GM12878 (cell line): Measurements from ENCODE around the gene SCAMP4. TPM values are rescaled to one million over a fixed set of nuclear protein-coding genes. Genes with fewer than 3 reads are reported as not detected.

Source experiments
- ATAC-seq: fragments of 200-7000 bp; cut with Tn5 transposase; 3 replicates; pipeline ENCODE4 v1.9.1; 2020; ENCODE audit warnings: mild to moderate bottlenecking, moderate library complexity
- BruUV-seq: library from RNA; stranded (reverse); fragments of 400-500 nt; replicated peaks from 2 replicates; lab custom pipeline; 2021; lab: Mats Ljungman, UMichigan
- CTCF ChIA-PET: fragments of 300-600 bp; sonication (Branson Sonifier 250); formaldehyde crosslinking; extraction: SDS; loops from one replicate; lab custom pipeline; 2021; ENCODE audit warnings: inconsistent platforms; lab: Yijun Ruan, JAX
- POLR2A ChIA-PET: fragments of 350-600 bp; formaldehyde crosslinking; extraction: SDS; loops from one replicate; lab custom pipeline; 2021; ENCODE audit warnings: inconsistent platforms; lab: Charles Lee
- RAD21 ChIA-PET: fragments of 300-600 bp; sonication (Branson Sonifier 250); formaldehyde crosslinking; loops from one replicate; lab custom pipeline; 2023; ENCODE audit warnings: antibody characterized with exemption; ENCODE audit not compliant: unreplicated experiment; lab: Charles Lee
- SMC1A ChIA-PET: fragments of 300-600 bp; sonication (Branson Sonifier 250); formaldehyde crosslinking; loops from one replicate; lab custom pipeline; 2023; ENCODE audit not compliant: unreplicated experiment, uncharacterized antibody; lab: Charles Lee
- DNase-seq: peaks from one replicate; pipeline ENCODE4 v3.0.0-alpha.2; 2011; ENCODE audit warnings: low read depth, low spot score
- FAIRE-seq: peaks from 3 replicates; lab custom pipeline; 2011; peaks lifted over from hg19 to GRCh38; lab: Jason Lieb, UNC
- H2AFZ ChIP-seq: 2 replicates; pipeline ENCODE4 v1.6.0; 2011; ENCODE audit warnings: low read depth, low read length, control low read depth; ENCODE audit not compliant: control insufficient read depth
- H3K27ac ChIP-seq: 2 replicates; pipeline ENCODE4 v1.5.1; 2011; ENCODE audit warnings: control low read depth; ENCODE audit not compliant: control insufficient read depth, insufficient read depth
- H3K27me3 ChIP-seq, 2 experiments: replicated peaks in 1 of 2; 2 replicates each; pipeline versions ENCODE4 v1.6.0 to v1.6.1; 2011; ENCODE audit warnings: low read length in 1 of 2; ENCODE audit not compliant: control insufficient read depth in 2 of 2, insufficient read depth in 2 of 2
- H3K36me3 ChIP-seq, 2 experiments: 2 replicates each; pipeline ENCODE4 v1.5.1; 2011; ENCODE audit warnings: low read length in 1 of 2; ENCODE audit not compliant: control insufficient read depth in 2 of 2, insufficient read depth in 2 of 2
- H3K4me1 ChIP-seq: 2 replicates; pipeline ENCODE4 v1.6.1; 2011; ENCODE audit warnings: mild to moderate bottlenecking, low read length, moderate library complexity, mixed read lengths; ENCODE audit not compliant: control insufficient read depth, insufficient read depth
- H3K4me2 ChIP-seq: 2 replicates; pipeline ENCODE4 v1.6.0; 2011; ENCODE audit warnings: control low read depth; ENCODE audit not compliant: control insufficient read depth, insufficient read depth
- H3K4me3 ChIP-seq: fragments of 200-600 bp; sonication (generic); 2 replicates; pipeline ENCODE4 v1.5.1; 2016
- H3K79me2 ChIP-seq: 2 replicates; pipeline ENCODE4 v1.6.0; 2011; ENCODE audit warnings: low read length; ENCODE audit not compliant: control insufficient read depth, insufficient read depth
- H3K9ac ChIP-seq: 2 replicates; pipeline ENCODE4 v1.8.0; 2011; ENCODE audit warnings: low read length, control low read depth, mixed read lengths; ENCODE audit not compliant: control insufficient read depth, insufficient read depth
- H3K9me3 ChIP-seq: replicated peaks from 3 replicates; pipeline ENCODE4 v1.5.1; 2011; ENCODE audit warnings: mild to moderate bottlenecking, low read length; ENCODE audit not compliant: control insufficient read depth, insufficient read depth
- H4K20me1 ChIP-seq: 2 replicates; pipeline ENCODE4 v1.6.0; 2011; ENCODE audit not compliant: control insufficient read depth, insufficient read depth
- ATF7 ChIP-seq: fragments of 450-650 bp; IDR thresholded peaks from 2 replicates; pipeline ENCODE4 v1.6.1; 2016; ENCODE audit warnings: low read depth, mild to moderate bottlenecking
- CREB1 ChIP-seq: IDR thresholded peaks from 2 replicates; pipeline ENCODE4 v1.6.1; 2012; ENCODE audit warnings: low read depth, mild to moderate bottlenecking, inconsistent platforms
- EED ChIP-seq: sonication (generic); IDR thresholded peaks from 2 replicates; pipeline ENCODE4 v1.6.1; 2016; ENCODE audit warnings: antibody characterized with exemption, low read depth
- ETV6 ChIP-seq, 2 experiments: fragments of 450-650 bp in 1 of 2; IDR thresholded peaks in 1 of 2; conservative IDR thresholded peaks in 1 of 2; 2 replicates each; pipeline ENCODE4 v1.6.1; 2014; ENCODE audit warnings: antibody characterized with exemption in 1 of 2, borderline replicate concordance in 1 of 2, low read depth in 1 of 2, mild to moderate bottlenecking in 1 of 2, moderate library complexity in 1 of 2
- POLR2A ChIP-seq: IDR thresholded peaks from 2 replicates; pipeline ENCODE4 v1.6.1; 2011; ENCODE audit warnings: low read depth, mild to moderate bottlenecking, low read length
- TCF3 ChIP-seq: IDR thresholded peaks from 2 replicates; pipeline ENCODE4 v1.6.1; 2012; ENCODE audit warnings: low read depth, mild to moderate bottlenecking, low read length, borderline replicate concordance; ENCODE audit not compliant: insufficient read depth
- YY1 ChIP-seq: IDR thresholded peaks from 2 replicates; pipeline ENCODE4 v1.6.1; 2011; ENCODE audit warnings: low read depth, mild to moderate bottlenecking, low read length
- ZNF274 ChIP-seq: IDR thresholded peaks from one replicate; pipeline ENCODE4 v1.8.0; 2011; ENCODE audit not compliant: insufficient read length, insufficient read depth
- ZSCAN29 ChIP-seq: fragments of 450-650 bp; IDR thresholded peaks from 2 replicates; pipeline ENCODE4 v1.6.1; 2017; ENCODE audit warnings: mild to moderate bottlenecking, moderate library complexity
- WGBS: methylation state at CpG from one replicate; pipeline ENCODE4 v1.1.6; 2016; ENCODE audit warnings: low lambda C conversion rate; ENCODE audit not compliant: insufficient replicate concordance, insufficient coverage; ENCODE audit errors: missing lambda C conversion rate; 5-methylcytosine and 5-hydroxymethylcytosine counted together
- in situ Hi-C: fragments of 300-500 bp; cut with MboI; formaldehyde crosslinking; loops from 9 replicates; pipeline ENCODE4 v1.14.3; 2018; ENCODE audit warnings: mixed read lengths
- intact Hi-C: fragments of 100-400 bp; cut with micrococcal nuclease; formaldehyde crosslinking; loops from one replicate; pipeline ENCODE4 v1.14.2; 2022; ENCODE audit not compliant: unreplicated experiment
- polyA plus RNA-seq, 11 experiments: library from polyadenylated mRNA; depleted of rRNA in 4 of 11; unstranded in 6 of 11; stranded (reverse) in 5 of 11; fragments of >200 nt; fragmentation: Nextera tagmentation in 4 of 11; fragmentation: Illumina TruSeq in 1 of 11; extraction: Ambion mirVana in 4 of 11; extraction: Trizol in 1 of 11; gene quantifications; 1 replicate in 1 of 11; 2 replicates in 10 of 11; pipeline versions ENCODE4 v1.2.1 to v1.2.3, GENCODE V29; 2011 to 2016; ENCODE audit warnings: inconsistent platforms in 2 of 11, missing spikeins in 2 of 11, low read depth in 1 of 11
- total RNA-seq, 4 experiments: library from RNA; depleted of rRNA in 3 of 4; stranded (reverse); fragments of >200 nt in 3 of 4; fragmentation: Illumina TruSeq in 1 of 4; extraction: Trizol in 1 of 4; gene quantifications; 2 replicates each; pipeline versions ENCODE4 v1.2.1 to v1.2.3, GENCODE V29; 2013 to 2021
- TF ChIP-seq, protein P1 (sequence below): IDR thresholded peaks from 2 replicates; pipeline ENCODE4 v1.6.1; 2012; ENCODE audit warnings: low read length, inconsistent platforms

SCAMP4 gene
- total and polyA plus RNA-seq, 10 of the 15 experiments (the other 5 are each of a cell fraction or from before 2014, with no cell fraction given) = 0.63 to 34.7 (median 12.8) TPM

DNA sequence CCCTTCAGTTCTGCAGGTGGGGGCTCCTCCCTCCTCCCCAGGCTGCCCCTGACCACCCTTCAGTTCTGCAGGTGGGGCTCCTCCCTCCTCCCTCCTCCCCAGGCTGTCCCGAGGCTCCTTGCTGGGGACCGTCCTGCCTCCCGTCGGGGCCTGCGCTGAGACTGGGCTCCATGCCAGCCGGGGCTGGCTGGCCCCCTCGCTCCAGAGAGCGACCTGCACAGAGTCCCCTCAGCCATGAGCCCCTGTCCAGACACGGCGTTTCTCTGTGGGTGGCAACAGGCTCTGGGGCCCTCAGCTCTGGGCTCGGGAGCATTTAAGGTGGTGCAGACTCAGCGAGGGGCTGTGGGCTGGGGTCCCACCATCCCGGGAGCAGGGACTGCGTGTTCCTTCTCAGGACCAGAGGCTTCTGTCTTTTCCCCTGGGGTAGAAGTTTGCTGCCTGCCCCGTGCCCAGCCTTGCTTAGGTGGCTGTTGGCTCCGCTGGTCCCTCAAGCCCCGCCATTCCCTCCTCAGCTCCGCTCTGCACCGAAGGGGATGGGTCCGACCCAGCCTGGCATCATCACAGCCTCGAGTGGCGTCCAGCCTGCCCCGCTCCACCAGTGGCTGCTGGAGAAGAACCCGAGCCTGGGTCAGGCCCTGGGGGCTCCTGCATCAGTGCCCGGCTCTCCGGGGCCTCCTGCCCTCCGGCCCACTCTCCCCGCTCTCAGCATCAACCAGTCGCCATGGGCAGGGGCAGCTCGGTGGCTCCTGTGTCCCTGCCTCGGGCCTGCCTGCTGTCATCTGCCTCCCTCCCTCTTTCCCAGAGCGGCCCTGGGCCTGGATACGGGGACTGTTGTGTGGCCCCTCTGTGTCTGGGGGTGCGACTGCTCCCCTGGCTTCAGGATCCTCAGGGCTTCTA is 63.3 kb downstream of the SCAMP4 start:
- intact Hi-C loops = no loop called here
- ChIA-PET RAD21 (no interaction called here), SMC1A (no interaction called here), POLR2A (interaction anchor here (0.5 kb wide), 1 partner anchor 999 kb away, joined by 6 read pairs; no protein-coding TSS in a partner anchor), CTCF (no interaction called here)
- H3K9me3 ChIP-seq = no peaks in the 10 kb centered on the region
- DNase-seq (no peak), FAIRE-seq (no peak), ATAC-seq (no peak)
- WGBS = 93% methylated on average over 30 of the region's 34 CpGs
- H3K4me1 ChIP-seq = no peaks in the 10 kb centered on the region
- H3K27me3 ChIP-seq = no peaks in the 10 kb centered on the region; a peak in 1 of 4 replicates
- H3K4me3 ChIP-seq = no peak overlapping the region
- H3K27ac ChIP-seq = no peak overlapping the region
- no TSS peak for BruUV-seq
- TF ChIP-seq POLR2A (no peak), TCF3 (no peak), EED (no peak), CREB1 (no peak)
- peaks cover 5 to 9% of the 10 kb centered on the region in 2 experiments; a peak in 3 of 4 replicates for H3K36me3 ChIP-seq
- H2AFZ ChIP-seq = no peak overlapping the region
- in situ Hi-C loops = no loop called here
- no peak overlapping the region for H3K9ac ChIP-seq
- H3K4me2 ChIP-seq = no peak overlapping the region
- peaks cover 1% of the 10 kb centered on the region; the same call in 1 of the 2 replicates for H3K79me2 ChIP-seq
- H4K20me1 ChIP-seq = peaks cover 3% of the 10 kb centered on the region; the same call in 1 of the 2 replicates

DNA sequence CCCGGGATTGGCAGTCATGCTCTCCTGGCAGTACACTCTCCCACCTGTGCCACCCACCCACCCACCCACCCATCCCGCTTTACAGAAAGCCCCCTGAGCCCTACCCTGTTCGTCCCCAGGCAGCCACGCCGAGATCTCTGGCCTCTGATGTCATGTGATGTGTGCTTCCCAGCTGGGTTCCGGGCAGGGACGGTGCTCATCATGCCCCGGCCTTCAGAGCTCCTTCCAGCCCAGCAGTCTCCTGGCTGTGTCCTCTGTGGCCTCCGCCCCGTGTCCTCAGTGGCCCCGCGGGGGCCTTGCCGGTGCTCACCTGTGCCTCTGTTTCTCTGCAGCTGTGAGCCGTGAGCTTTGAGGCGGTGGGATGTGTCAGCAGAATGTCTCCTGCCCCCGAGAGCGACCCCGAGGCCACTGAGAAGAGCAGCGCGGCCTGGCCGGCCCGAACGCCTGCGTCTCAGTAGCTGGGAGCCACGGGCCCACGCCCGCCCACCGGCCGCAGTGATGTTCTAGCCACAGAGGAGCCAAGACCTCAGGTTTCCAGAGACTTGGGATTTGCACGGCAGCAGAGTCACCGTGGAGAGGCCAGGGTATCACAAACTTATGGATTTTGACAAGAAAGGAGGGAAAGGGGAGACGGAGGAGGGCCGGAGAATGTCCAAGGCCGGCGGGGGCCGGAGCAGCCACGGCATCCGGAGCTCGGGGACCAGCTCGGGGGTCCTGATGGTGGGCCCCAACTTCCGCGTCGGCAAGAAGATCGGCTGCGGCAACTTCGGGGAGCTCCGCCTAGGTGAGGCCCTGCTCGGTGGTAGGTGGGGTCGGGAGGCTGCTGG is 64.2 kb downstream of the SCAMP4 start:
- Histone ChIP-seq H3K4me3 (no peak overlapping the region), H3K36me3 (peaks cover 5 to 12% of the 10 kb centered on the region in 2 experiments; a peak in 3 of 4 replicates), H3K79me2 (peaks cover 5% of the 10 kb centered on the region), H3K9me3 (no peaks in the 10 kb centered on the region), H3K27me3 (no peaks in the 10 kb centered on the region; a peak in 1 of 4 replicates), H4K20me1 (peaks cover 3% of the 10 kb centered on the region; the same call in 1 of the 2 replicates), H3K4me2 (no peak overlapping the region), H3K27ac (no peak overlapping the region), H2AFZ (no peak overlapping the region), H3K9ac (no peak overlapping the region), H3K4me1 (no peaks in the 10 kb centered on the region)
- ChIA-PET CTCF (no interaction called here), RAD21 (no interaction called here), POLR2A (interaction anchor here (0.5 kb wide), 1 partner anchor 1000 kb away, joined by 6 read pairs; no protein-coding TSS in a partner anchor), SMC1A (no interaction called here)
- no peak for TF ChIP-seq YY1
- no peak for TF ChIP-seq ZSCAN29
- TF ChIP-seq ETV6 (conservative IDR thresholded peaks at IDR 0.05 in 1 of 2, IDR thresholded peaks at IDR 0.05 in 1 of 2; ENCODE audit: borderline replicate concordance in 1 of 2, low read depth in 1 of 2) = no peak
- no peak for TF ChIP-seq ATF7
- TF ChIP-seq, protein P1, sequence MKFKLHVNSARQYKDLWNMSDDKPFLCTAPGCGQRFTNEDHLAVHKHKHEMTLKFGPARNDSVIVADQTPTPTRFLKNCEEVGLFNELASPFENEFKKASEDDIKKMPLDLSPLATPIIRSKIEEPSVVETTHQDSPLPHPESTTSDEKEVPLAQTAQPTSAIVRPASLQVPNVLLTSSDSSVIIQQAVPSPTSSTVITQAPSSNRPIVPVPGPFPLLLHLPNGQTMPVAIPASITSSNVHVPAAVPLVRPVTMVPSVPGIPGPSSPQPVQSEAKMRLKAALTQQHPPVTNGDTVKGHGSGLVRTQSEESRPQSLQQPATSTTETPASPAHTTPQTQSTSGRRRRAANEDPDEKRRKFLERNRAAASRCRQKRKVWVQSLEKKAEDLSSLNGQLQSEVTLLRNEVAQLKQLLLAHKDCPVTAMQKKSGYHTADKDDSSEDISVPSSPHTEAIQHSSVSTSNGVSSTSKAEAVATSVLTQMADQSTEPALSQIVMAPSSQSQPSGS = no peak
- no peak for TF ChIP-seq ZNF274
- BruUV-seq = no TSS peak
- no peak for ATAC-seq
- in situ Hi-C loops = no loop called here
- WGBS = 94% methylated on average over 41 of the region's 49 CpGs
- intact Hi-C loops = no loop called here
- FAIRE-seq = no peak
- DNase-seq = no peak
